Breast epithelium (tissue), 3 donors: ENCODE measurements around the gene ZNF205.

Experiments used
- CTCF ChIP-seq, 3 donors: fragments of 450-650 bp; IDR thresholded peaks; one replicate each; pipeline ENCODE4 v1.5.1; 2016 to 2017; ENCODE audit warnings: antibody characterized with exemption in 3 of 3, mild to moderate bottlenecking in 3 of 3, moderate library complexity in 3 of 3
- POLR2A ChIP-seq: fragments of 450-650 bp; IDR thresholded peaks from one replicate; pipeline ENCODE4 v1.6.1; 2016; ENCODE audit warnings: antibody characterized with exemption, mild to moderate bottlenecking, moderate library complexity
- POLR2AphosphoS5 ChIP-seq, 3 donors: sonication (generic); formaldehyde crosslinking; IDR thresholded peaks; one replicate each; pipeline ENCODE4 v1.6.1; 2017; ENCODE audit warnings: antibody characterized with exemption in 3 of 3

- TF ChIP-seq CTCF (IDR thresholded peaks at IDR 0.05) (no peak), POLR2A (no peak), POLR2AphosphoS5 (IDR thresholded peaks at IDR 0.05) (no peak)
Measured at GRCh38 chr16:3148256-3149192, 36.1 kb downstream of the ZNF205 start.
